Epidermal melanocyte (primary cell): Measurements from ENCODE around the gene CMTR1.
"Not testable (repeated sequence)": the region's sequence is repeated elsewhere in the genome, so short reads cannot be mapped to it uniquely, and the experiment has no call there.

Experiments
- DNase-seq: peaks from one replicate; pipeline ENCODE4 v3.0.0; 2011; ENCODE audit warnings: low spot score; ENCODE audit not compliant: insufficient read length

The CMTR1 gene

DNA sequence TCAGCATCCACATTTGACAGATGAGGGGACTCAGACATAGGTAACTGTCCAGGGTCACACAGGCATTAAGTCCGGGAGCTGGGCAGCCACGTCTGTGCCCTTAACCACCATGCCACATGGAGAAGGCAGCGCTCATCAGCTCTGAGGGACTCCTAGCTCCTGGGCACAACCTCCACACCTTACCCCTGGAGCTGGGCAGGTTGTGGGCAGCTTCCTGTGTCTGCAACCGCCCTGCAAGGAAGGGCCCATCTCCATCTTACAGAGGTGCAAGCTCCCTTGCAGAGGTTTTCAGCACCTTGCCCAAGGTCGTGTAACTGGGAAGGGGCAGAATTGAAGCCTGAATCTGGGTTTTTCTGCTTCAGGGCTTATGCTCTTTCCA lies 58.8 kb downstream of the CMTR1 start:
- no peak for DNase-seq

DNA sequence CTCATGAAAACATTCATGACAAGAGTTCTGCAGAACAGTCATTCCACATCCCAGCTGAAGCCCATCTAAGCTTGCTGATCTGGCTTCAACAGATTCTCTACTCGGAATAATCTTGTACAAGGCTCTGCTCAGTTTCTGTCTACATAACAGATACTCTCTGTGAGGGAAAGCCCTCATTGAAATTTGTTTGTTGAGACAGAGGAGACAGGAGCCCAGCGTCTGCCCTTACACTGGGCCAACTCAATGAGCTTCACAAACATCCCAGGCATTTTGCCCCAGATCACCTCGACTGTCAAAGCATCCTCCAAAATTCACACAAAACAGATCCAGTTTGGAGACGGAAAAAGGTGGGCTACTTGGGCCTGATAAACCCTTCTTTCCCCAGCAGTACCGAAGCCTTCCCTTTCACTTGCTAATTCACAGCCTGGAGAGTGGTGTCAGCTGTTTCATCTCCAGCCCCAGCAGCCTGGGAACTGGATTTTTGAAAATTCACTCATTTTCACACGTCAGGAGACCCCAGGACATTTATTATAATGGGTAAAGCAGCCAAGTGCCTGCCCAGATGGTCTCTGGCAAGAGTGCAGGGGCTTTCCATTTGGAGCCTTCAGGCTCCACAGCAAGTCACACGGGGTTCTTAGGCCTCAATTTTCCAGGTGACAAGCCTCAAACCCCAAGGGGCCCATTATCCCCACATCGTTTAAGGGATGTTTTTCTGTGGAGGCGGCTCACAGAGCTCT lies 59.4 kb downstream of the CMTR1 start:
- no peak for DNase-seq

DNA sequence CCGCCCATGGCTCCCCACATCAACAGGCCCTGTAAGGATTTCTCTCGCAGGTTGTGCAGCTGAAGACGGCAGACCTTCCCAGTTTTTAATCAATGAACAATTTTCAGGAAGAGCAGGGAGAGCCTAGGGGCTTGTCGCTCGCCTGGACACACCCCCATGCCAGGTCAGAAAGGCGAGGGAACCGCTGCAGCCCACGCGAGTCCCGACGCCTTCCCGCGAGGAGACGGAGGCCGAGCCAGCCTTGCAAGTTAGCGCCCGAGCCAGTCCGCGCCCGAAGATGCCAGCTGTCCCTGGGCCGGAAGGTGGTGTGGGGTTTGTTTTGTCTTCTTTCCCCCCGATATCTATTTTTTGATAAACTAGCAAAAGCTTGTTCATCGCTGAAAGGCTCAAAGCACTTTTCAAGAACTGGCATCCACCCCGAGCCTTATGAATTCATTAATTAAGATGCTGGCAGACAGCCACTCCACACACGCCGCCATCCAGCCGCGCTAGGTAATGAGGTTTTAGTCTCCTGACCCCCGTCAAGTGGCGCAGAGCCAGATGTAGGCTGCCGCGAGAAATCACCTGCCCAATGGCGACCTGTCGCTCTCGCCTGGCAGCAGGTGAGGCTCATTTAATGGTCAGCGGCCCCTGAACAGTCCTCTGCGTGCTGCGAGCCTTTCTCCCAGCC lies 60.1 kb downstream of the CMTR1 start:
- no peak for DNase-seq

DNA sequence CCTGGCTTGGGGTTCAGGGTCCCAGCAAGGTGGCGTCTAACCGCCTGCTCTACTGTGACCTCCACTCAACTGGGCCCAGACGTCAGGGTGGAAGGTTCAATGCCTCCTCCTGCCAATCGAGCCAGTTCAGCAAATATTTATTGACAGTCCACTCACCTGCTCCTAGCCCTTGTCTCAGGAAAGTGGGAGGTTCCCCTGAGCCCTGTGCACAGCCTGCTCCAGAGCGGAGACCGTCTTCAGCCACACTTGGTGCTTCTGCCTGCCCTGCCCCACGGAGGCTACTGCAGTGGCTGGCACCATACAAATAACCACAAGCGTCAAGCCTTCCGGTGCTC lies 60.6 kb downstream of the CMTR1 start:
- DNase-seq, result no peak

DNA sequence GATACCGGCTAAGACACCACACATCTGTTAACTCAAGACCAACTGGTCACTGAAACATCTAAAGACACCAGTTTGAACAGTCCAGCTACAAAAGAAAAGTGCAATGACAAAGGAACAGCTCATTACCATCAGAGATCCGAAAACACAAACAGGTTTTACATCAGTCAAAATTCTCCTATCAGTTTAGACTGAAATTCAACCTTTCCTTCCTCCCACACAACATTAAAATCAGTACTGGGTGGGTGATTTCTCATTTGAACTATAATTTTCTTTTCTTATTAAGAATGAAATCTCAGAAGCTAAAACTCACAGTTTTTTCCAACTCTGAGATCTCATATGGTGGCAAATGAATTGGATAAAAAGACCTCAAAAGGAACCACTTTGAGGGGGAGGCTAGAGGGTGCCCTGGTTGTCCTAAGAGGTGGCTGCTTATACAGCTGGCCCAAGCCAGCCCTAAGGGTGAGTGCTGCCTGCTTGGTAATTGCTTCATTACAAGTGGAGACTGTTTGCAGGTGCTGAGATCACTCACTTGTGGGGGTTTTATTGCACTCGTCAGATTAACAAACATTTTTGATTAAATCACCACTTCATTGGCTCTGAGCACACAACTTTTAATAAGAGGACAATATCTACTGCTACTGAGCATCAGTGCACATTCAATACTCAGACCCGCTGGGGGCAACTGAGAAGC lies 62.4 kb downstream of the CMTR1 start:
- DNase-seq, result no peak

DNA sequence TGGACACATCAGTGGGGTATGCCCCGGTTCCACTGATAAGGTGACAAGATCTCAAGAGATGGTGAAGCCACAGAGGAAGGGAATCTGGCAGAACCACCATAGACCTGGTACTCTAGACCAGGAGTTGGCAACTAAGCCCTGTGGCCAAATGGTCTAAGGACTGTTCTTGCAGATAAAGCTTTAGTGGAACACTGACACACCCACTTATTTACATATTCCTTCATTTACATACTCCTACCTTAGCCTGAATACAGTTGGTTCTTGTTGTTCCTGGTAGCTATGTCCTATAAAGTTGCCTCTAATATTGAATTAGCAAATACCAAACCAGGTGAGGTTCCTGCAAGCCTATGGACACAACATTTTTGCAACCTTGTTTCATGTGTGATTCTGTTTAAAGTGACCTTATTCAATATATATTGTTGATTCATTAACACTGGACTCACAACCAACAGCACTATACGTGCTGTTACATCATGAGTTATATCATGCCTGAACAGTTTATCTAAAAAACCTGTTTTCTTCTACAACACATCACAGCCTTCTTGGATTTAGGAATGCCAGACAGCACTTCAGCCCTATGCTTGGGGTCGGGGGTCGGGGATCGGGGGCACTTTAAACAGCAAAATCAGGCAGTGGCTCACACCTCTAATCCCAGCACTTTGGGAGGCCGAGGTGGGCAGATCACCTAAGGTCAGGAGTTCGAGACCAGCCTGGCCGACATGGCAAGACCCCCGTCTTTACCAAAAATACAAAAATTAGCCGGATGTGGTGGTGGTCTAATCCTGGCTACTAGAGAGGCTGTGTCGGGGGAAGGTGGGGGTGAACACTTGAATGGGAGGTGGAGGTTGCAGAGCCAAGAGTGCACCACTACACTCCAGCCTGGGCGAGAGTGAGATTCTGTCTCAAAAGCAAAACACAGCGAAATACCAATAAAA lies 64.2 kb downstream of the CMTR1 start:
- no peak for DNase-seq

DNA sequence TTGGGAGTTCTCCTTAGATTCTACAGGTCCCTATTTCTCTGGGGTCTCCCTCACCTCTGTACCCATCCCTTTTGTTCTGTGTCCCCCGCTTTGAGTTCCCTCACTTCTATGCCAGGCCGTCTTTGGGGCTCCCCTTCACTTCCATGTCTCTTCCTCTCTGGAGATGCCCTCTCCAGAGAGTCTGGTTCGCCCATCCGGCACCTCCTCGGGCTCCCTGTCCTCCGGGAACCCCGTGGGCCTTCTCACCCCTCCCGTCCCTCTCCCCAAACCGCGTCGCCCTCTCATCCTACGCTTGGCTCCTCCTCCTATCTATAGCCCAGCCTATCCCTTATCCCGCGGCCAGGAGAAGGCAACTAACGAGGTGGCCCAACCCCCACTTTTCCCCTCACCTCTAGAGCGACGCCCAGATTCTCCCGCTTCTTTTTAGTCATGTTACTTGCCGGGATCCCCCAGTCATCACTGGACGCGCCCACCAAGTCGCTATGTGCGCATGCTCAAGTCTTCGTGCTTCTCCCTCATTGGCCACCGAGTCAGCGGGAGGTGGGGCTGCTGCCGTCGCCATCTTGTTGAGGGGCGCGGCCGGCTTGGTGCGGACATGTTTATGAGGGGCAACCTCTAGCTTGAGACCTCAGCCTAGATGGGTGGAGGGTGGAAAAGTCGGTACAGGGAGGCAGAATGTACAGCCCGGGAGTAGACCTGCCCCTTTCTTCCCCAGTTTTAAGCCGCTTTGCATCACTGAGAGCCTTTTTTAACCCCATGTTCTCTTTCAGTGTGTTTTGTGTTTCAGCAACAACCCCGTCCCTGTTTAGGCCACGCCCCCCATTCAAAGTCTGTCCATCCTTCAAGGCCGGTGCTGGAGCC lies 66.6 kb downstream of the CMTR1 start, which contains the start of gene CCDC167:
TSS of gene CCDC167 (minus strand) at position 461 of the 861 bp plus-strand sequence. CDS start at position 431, 30 bp downstream.
- DNase-seq, result peak; percentile 98

DNA sequence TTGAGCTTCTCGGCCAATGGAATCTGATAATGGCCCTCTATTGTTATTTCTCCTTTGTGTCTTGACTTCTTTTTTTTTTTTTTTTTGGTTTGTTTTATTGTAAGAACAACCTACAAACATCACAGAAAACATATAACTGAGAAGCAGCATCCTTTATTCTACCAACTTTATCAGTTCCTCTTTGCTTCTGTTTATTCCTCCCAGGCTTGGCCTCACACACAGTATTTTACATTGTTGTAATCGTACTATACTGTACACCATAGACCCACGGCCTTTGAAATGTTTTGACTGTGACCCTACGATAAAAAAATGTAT lies 67.2 kb downstream of the CMTR1 start:
- no peak for DNase-seq

DNA sequence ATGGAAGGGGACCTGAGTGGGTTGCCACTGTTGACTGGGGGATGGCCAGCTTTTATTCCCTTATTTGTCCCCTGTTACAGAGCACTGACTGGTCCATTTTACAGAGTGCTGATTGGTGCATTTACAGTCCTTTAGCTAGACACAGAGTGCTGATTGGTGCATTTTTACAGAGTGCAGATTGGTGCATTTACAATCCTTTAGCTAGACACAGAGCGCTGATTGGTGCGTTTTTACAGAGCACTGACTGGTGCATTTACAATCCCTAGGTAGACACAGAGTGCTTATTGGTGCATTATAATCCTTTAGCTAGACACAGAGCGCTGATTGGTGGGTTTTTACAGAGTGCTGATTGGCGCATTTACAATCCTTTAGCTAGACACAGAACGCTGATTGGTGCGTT lies 67.9 kb downstream of the CMTR1 start:
- not testable (repeated sequence) for DNase-seq

DNA sequence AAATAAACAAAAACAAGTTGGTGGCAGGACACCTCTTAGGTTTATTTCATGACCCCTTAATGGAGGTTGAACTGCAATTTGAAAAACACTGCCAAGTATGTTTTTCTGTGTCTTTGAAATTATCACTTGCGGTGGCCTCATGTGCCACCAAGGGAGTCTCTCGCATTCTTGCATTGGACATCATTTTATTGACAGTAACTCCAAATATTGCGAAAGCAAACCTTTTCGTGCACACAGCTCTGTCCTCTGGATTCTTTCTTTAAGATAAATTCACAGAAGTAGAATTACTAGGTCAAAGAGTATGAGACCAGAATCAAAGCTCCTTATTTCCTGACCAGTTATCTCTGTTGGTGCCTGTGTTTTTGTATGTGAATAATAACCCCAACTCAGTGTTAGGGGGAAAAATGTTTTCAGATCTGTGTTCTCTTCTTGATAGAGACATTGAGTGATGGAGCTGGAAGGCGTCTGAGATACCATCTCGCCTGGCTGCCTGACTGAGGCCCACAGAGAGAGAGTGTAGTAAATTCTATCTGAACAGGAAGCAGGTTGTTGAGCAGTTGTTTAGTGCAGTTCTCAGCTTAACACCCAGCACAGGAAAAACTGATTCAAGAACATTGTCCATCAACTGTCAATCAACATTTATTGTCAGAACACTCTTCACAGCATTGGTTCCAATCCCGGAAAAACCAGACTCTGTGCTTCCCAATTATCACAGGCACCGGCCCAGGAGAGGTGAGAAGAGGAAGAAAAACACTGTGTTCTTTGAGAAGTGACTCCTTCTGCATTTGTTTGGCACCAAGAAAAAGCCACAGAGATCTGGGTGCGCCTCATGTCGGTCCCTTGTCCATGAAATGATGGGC lies 68.8 kb downstream of the CMTR1 start:
- DNase-seq, result no peak

DNA sequence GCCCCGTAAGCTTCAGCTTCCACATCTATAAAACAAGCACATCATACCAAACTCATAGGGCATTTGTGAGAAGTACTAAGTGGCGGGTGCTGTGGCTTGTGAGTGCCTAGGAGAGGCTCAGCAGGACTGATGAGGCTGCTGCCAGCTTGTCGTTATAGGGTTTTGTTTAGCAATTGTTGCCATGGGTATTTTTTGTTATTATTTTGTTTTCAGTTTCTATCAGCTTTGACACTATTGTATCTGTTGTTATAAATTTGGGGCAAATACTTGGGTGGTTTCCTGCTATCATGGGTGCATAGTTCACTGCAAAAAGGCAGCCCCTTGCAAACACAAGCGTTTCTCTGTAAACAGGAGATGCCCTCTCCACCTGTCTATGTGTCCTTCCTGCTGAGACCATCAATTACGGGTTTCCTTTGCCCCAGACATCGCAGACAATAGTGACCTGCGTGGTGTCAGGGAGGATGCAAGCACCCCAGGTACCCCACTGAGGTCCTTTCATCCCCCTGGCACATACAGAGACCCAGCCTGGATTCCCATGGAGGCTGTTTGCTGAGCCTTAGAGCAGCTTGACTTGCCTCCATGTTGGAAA lies 69.8 kb downstream of the CMTR1 start:
- no peak for DNase-seq

DNA sequence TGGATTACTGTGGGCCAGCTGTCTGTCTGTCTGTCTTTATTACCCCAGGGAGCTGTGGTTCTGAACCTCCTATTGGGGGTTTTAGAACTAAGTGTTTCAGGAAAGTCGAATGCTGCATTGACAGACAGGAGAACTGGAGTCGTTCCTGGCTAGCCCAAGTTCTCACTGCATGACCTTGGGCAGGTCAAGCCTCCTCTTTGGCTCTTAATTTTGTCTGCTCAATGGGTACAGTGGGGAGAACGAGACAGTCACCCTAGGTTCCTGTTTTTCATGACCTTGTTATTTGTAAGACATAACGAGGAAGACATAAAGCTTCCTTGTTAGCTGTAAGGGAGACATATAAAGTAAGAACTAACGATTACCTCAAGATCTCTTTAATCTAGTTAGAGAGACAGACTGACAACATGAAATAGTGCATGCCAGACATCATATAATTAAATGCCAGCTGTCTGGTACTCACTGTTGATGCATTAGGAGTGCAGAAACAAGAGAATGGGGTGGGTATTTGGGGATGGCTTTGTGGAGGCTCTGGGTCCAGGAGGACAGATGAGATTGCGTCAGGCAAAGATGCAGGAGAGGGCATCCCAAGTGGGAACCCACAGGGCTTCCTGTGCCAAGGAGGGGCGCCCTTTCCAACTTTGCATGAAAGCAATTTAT lies 70.4 kb downstream of the CMTR1 start:
- no peak for DNase-seq

DNA sequence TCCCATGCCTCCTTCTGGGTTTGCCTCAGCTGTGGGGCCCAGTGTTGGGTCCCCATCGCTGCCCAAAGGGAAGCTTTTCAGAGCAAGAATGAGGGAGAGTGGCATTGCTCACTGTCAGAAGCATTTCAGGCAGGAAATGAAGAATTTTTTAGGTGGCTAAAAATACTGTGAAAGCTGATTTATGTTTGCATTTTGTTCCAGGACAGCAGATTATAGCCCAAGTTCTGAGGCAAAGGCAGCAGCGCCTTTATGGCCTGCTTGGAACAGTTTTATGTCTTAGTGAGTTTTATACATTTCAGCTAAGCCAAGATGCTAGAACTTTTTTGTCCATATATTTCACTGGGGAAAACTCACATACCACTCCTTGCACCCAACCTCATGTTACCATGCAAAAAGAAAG lies 71.0 kb downstream of the CMTR1 start:
- no peak for DNase-seq

DNA sequence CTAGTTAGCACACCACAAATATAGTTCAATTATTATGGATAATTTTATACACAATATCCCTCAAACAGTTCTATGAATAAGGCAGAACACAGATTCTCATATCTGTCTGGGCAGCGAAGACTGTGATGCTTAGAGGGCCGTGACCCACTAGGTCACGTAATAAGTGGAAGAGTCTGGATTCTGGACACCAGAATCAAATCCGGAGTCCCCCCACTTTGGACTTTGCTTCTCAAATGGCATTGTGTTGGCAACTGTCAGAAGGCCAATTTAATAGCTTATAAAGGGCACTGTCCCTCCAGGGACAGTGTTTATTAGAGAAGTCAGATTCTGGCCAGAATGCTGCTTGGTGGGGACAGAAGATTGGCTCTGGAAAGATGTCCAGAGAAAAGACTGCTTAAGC lies 73.5 kb downstream of the CMTR1 start:
- no peak for DNase-seq

DNA sequence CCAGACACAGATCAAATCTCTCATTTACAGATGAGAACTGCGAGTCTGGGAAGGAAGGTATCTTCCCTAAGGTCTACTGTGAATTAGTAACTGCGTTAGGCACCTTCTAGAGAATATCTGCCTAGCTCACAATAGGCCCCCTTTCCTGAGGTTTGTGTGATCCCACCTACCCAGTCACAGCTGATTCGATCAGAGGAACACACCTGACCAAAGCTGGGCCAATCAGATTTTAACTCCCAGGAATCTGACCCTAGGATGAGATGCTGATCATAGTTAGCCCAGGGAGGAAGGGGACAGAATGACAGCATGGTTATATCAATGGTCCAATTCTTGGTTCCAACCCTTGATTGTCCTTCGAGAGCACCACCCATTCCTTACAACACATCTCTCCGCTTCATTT lies 74.1 kb downstream of the CMTR1 start:
- no peak for DNase-seq

DNA sequence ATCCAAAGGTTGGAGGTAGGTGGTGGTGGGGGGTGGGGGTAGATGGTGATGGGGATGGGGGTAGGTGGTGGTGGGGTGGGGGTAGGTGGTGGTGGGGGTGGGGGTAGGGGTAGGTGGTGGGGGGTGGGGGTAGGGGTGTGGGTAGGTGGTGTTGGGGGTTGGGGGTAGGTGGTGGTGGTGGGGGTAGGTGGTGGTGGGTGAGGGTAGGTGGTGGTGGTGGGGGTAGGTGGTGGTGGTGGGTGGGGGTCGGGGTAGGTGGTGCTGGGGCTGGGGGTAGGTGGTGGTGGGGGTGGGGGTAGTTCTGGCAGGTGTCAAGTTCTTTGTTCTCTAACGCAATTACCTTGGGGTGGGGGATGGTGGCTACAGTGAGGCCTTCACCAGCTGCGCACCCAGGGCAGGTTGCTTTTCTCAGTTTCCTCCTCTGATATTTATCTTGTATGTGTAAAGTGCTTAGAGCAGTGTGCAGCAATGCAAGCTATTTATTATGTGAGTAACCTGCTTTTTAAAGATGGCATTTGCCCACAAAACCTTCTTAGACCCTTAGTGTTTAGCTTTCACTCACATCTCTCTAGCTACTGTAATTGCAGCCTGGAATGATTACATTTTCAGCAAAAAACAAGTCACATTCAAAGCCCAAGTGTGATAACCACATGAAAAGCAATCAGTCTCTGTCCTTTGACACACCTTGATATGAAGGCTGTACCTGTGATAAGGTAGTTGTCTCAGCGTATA lies 74.8 kb downstream of the CMTR1 start:
- no peak for DNase-seq

DNA sequence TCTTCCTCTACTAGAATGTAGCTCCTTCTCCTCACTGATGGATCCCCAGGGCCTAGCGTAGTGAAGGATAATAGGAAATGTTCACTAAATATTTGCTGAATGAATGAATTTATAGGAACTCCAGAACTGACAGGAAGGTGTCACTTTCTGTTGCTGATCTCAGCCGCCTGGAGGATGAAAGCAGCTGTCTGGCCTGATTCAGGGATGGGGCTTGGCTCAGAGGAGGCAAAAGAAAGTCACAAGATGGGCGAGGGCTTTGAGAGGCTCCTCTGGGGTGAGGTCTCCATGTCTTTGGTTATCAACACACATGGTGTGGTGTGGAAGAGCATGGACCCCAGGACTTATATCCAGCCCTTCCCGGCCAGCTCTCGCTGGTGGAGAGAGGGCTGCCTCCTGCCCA lies 78.2 kb downstream of the CMTR1 start:
- DNase-seq, result no peak

DNA sequence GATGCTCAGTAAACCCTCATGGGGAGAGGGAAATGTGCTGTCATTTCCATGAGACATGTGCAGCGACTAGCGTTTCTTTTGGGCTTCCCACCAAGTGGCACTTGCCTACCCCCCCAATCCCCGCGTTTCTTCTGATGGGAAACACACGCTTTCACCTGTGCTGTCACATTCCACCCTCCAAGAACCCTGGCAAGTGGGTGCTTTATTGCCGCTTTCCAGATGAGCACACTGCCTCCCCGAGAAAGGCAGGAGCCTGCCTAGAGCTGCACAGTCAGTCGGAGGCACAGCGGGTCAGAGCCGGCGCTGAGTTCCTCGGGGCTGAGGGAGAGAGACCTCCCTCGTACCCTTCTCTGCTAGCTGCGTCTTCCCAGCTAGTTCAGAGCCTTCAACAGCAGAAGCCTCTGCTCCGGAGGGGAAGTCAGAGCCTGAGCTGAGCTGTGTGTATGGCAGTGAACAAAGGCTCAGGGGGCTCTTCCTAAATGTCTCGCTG lies 78.9 kb downstream of the CMTR1 start:
- no peak for DNase-seq
